ENCODE measurements around the gene SDR9C7. TPM values are rescaled to one million over a fixed set of nuclear protein-coding genes. Genes with fewer than 3 reads are reported as not detected.
A peak's percentile ranks its signal among the peaks of the same experiment; 100 is the strongest.
"Not testable (repeated sequence)": the region's sequence is repeated elsewhere in the genome, so short reads cannot be mapped to it uniquely, and the experiment has no call there.

SDR9C7 gene
- total RNA-seq, 1 experiment from 2014 or later = not detected

- Histone ChIP-seq H3K27me3 (ENCODE audit: low read length) (0 out of 2 replicates have a peak, but pooled peaks cover 2% of the 10 kb centered on the region), H3K4me2 (ENCODE audit: low read depth, low read length, poor library complexity, severe bottlenecking) (no peak overlapping the region), H3K4me1 (ENCODE audit: low read length) (no peaks in the 10 kb centered on the region), H3K79me2 (ENCODE audit: low read length) (no peaks in the 10 kb centered on the region), H3K9me2 (replicated peaks; ENCODE audit: insufficient read depth, low read length) (no peaks in the 10 kb centered on the region), H2AFZ (ENCODE audit: low read length) (no peak overlapping the region), H3K36me3 (ENCODE audit: insufficient read depth, low read length) (no peaks in the 10 kb centered on the region), H3K9ac (ENCODE audit: low read length) (no peak overlapping the region), H4K20me1 (ENCODE audit: insufficient read depth, low read depth, low read length) (no peaks in the 10 kb centered on the region), H3K9me3 (ENCODE audit: low read length) (no peaks in the 10 kb centered on the region), H3K27ac (ENCODE audit: low read length) (no peak overlapping the region), H3K4me3 (ENCODE audit: low read length) (no peak overlapping the region)
- DNase-seq = peak; percentile 60
Observed at GRCh38 chr12:56947633-56948456, 13.6 kb upstream of the SDR9C7 start.

DNA sequence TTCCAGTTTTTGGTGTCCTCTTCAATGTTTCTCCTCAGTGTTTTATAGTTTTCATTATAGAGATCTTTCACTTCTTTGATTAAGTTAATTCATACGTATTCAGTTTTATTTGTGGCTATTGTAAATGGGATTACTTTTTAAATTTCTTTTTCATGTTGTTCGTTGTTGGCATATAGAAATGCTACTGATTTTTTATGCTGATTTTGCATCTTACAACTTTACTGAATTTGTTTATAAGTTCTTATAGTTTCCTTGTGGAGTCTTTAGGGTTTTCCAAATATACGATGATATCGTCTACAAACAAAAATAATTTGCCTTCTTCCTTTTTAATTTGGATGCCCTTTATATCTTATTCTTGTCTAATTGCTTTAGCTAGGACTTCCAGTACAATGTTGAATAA lies 9.7 kb upstream of the SDR9C7 start:
- no peaks in the 10 kb centered on the region for H3K4me1 ChIP-seq (ENCODE audit: low read length)
- no peaks in the 10 kb centered on the region for H3K36me3 ChIP-seq (ENCODE audit: insufficient read depth, low read length)
- H3K27ac ChIP-seq (ENCODE audit: low read length) = no peak overlapping the region
- no peaks in the 10 kb centered on the region for H4K20me1 ChIP-seq (ENCODE audit: insufficient read depth, low read depth, low read length)
- no peak overlapping the region for H2AFZ ChIP-seq (ENCODE audit: low read length)
- H3K4me2 ChIP-seq (ENCODE audit: low read depth, low read length, poor library complexity, severe bottlenecking) = no peak overlapping the region
- H3K9me2 ChIP-seq (replicated peaks; ENCODE audit: insufficient read depth, low read length) = no peaks in the 10 kb centered on the region
- no peak for DNase-seq
- no peak overlapping the region for H3K4me3 ChIP-seq (ENCODE audit: low read length)
- no peaks in the 10 kb centered on the region for H3K9me3 ChIP-seq (ENCODE audit: low read length)
- no peaks in the 10 kb centered on the region for H3K27me3 ChIP-seq (ENCODE audit: low read length)
- H3K9ac ChIP-seq (ENCODE audit: low read length) = no peak overlapping the region
- no peaks in the 10 kb centered on the region for H3K79me2 ChIP-seq (ENCODE audit: low read length)

- DNase-seq; H3K4me2 ChIP-seq (ENCODE audit: low read depth, low read length, poor library complexity, severe bottlenecking); H3K4me3 ChIP-seq (ENCODE audit: low read length); H3K27ac ChIP-seq (ENCODE audit: low read length); H3K27me3 ChIP-seq (ENCODE audit: low read length); H3K9me2 ChIP-seq (replicated peaks; ENCODE audit: insufficient read depth, low read length); H3K4me1 ChIP-seq (ENCODE audit: low read length); H3K36me3 ChIP-seq (ENCODE audit: insufficient read depth, low read length); H4K20me1 ChIP-seq (ENCODE audit: insufficient read depth, low read depth, low read length); H2AFZ ChIP-seq (ENCODE audit: low read length); H3K9me3 ChIP-seq (ENCODE audit: low read length); H3K9ac ChIP-seq (ENCODE audit: low read length); H3K79me2 ChIP-seq (ENCODE audit: low read length): not testable (repeated sequence)
Observed at GRCh38 chr12:56943374-56943773, 9.2 kb upstream of the SDR9C7 start.

- Histone ChIP-seq H3K27ac (ENCODE audit: low read length) (no peak overlapping the region), H3K27me3 (ENCODE audit: low read length) (no peaks in the 10 kb centered on the region), H3K9ac (ENCODE audit: low read length) (no peak overlapping the region), H3K36me3 (ENCODE audit: insufficient read depth, low read length) (no peaks in the 10 kb centered on the region), H3K4me1 (ENCODE audit: low read length) (no peaks in the 10 kb centered on the region), H3K9me3 (ENCODE audit: low read length) (no peaks in the 10 kb centered on the region), H2AFZ (ENCODE audit: low read length) (no peak overlapping the region), H4K20me1 (ENCODE audit: insufficient read depth, low read depth, low read length) (no peaks in the 10 kb centered on the region), H3K4me2 (ENCODE audit: low read depth, low read length, poor library complexity, severe bottlenecking) (no peak overlapping the region), H3K79me2 (ENCODE audit: low read length) (no peaks in the 10 kb centered on the region), H3K4me3 (ENCODE audit: low read length) (no peak overlapping the region), H3K9me2 (replicated peaks; ENCODE audit: insufficient read depth, low read length) (no peaks in the 10 kb centered on the region)
- DNase-seq = peak; percentile 40
Observed at GRCh38 chr12:56941299-56942017, 7.2 kb upstream of the SDR9C7 start.

DNA sequence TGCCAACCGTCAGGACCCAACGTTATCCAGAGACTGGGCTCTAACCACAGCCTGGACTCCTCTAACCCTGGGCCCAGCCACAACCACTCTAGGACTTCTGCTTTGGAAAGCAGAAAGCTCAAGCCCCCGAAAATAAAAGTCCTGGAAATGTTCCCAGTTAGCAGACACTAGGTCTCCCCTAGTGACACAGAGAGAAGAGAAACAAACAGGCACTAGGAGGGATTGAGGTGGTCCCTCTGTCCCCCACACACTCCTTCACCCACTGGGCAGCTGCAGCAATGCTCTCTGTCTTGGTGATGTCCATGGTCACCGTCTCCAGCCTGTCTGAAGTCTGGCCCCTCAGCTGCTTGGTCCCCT lies 6.7 kb upstream of the SDR9C7 start:
- H3K36me3 ChIP-seq (ENCODE audit: insufficient read depth, low read length); H3K4me3 ChIP-seq (ENCODE audit: low read length); H2AFZ ChIP-seq (ENCODE audit: low read length); DNase-seq; H3K9ac ChIP-seq (ENCODE audit: low read length); H3K4me1 ChIP-seq (ENCODE audit: low read length); H3K4me2 ChIP-seq (ENCODE audit: low read depth, low read length, poor library complexity, severe bottlenecking); H3K27me3 ChIP-seq (ENCODE audit: low read length); H4K20me1 ChIP-seq (ENCODE audit: insufficient read depth, low read depth, low read length); H3K27ac ChIP-seq (ENCODE audit: low read length); H3K9me3 ChIP-seq (ENCODE audit: low read length); H3K9me2 ChIP-seq (replicated peaks; ENCODE audit: insufficient read depth, low read length); H3K79me2 ChIP-seq (ENCODE audit: low read length): not testable (repeated sequence)

- H3K27ac ChIP-seq (ENCODE audit: low read length) = no peak overlapping the region
- no peak overlapping the region for H2AFZ ChIP-seq (ENCODE audit: low read length)
- no peak overlapping the region for H3K9ac ChIP-seq (ENCODE audit: low read length)
- no peaks in the 10 kb centered on the region for H3K9me2 ChIP-seq (replicated peaks; ENCODE audit: insufficient read depth, low read length)
- peaks cover 6% of the 10 kb centered on the region for H3K4me1 ChIP-seq (ENCODE audit: low read length)
- no peaks in the 10 kb centered on the region for H3K9me3 ChIP-seq (ENCODE audit: low read length)
- no peaks in the 10 kb centered on the region for H3K27me3 ChIP-seq (ENCODE audit: low read length)
- H4K20me1 ChIP-seq (ENCODE audit: insufficient read depth, low read depth, low read length) = no peaks in the 10 kb centered on the region
- no peak overlapping the region for H3K4me3 ChIP-seq (ENCODE audit: low read length)
- H3K36me3 ChIP-seq (ENCODE audit: insufficient read depth, low read length) = no peaks in the 10 kb centered on the region
- H3K79me2 ChIP-seq (ENCODE audit: low read length) = no peaks in the 10 kb centered on the region
- no peak for DNase-seq
- no peak overlapping the region for H3K4me2 ChIP-seq (ENCODE audit: low read depth, low read length, poor library complexity, severe bottlenecking)
Observed at GRCh38 chr12:56935752-56936151, 1.5 kb upstream of the SDR9C7 start.

DNA sequence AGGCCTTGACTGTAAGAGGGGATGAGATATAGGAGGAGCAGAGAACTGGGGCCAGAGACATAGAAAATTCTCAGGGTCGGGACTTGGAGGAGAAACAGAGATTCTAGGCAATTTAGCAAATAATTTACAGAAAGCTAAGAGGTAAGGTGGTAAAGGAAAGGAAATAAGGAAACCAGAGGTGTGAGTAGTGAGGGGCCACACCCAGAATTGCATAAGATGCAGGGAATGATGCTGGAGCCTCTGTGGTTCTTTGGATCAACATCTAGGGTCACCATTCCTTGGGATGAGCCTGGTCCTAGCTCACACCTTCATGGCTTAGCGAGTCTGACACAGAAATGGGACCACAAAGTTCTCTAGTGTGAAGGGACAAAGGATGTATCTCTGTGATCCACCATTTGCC lies 949 bp upstream of the SDR9C7 start:
- H3K4me1 ChIP-seq (ENCODE audit: low read length) = peaks cover 6% of the 10 kb centered on the region
- H3K27me3 ChIP-seq (ENCODE audit: low read length) = no peaks in the 10 kb centered on the region
- no peak overlapping the region for H2AFZ ChIP-seq (ENCODE audit: low read length)
- H3K9me2 ChIP-seq (replicated peaks; ENCODE audit: insufficient read depth, low read length) = no peaks in the 10 kb centered on the region
- H3K36me3 ChIP-seq (ENCODE audit: insufficient read depth, low read length) = no peaks in the 10 kb centered on the region
- DNase-seq = no peak
- H3K9ac ChIP-seq (ENCODE audit: low read length) = no peak overlapping the region
- H3K4me2 ChIP-seq (ENCODE audit: low read depth, low read length, poor library complexity, severe bottlenecking) = no peak overlapping the region
- no peak overlapping the region for H3K27ac ChIP-seq (ENCODE audit: low read length)
- H3K79me2 ChIP-seq (ENCODE audit: low read length) = no peaks in the 10 kb centered on the region
- no peak overlapping the region for H3K4me3 ChIP-seq (ENCODE audit: low read length)
- H3K9me3 ChIP-seq (ENCODE audit: low read length) = no peaks in the 10 kb centered on the region
- H4K20me1 ChIP-seq (ENCODE audit: insufficient read depth, low read depth, low read length) = no peaks in the 10 kb centered on the region

- H3K4me3 ChIP-seq (ENCODE audit: low read length) = no peak overlapping the region
- no peak overlapping the region for H3K4me2 ChIP-seq (ENCODE audit: low read depth, low read length, poor library complexity, severe bottlenecking)
- no peaks in the 10 kb centered on the region for H4K20me1 ChIP-seq (ENCODE audit: insufficient read depth, low read depth, low read length)
- no peak for DNase-seq
- H3K4me1 ChIP-seq (ENCODE audit: low read length) = peaks cover 12% of the 10 kb centered on the region
- no peaks in the 10 kb centered on the region for H3K9me2 ChIP-seq (replicated peaks; ENCODE audit: insufficient read depth, low read length)
- no peak overlapping the region for H2AFZ ChIP-seq (ENCODE audit: low read length)
- no peaks in the 10 kb centered on the region for H3K36me3 ChIP-seq (ENCODE audit: insufficient read depth, low read length)
- H3K9me3 ChIP-seq (ENCODE audit: low read length) = no peaks in the 10 kb centered on the region
- H3K79me2 ChIP-seq (ENCODE audit: low read length) = no peaks in the 10 kb centered on the region
- no peak overlapping the region for H3K9ac ChIP-seq (ENCODE audit: low read length)
- H3K27me3 ChIP-seq (ENCODE audit: low read length) = no peaks in the 10 kb centered on the region
- H3K27ac ChIP-seq (ENCODE audit: low read length) = no peak overlapping the region
Observed at GRCh38 chr12:56932867-56933266, 1.3 kb downstream of the SDR9C7 start.
